Measurements from ENCODE around the gene ERGIC1. TPM values are rescaled to one million over a fixed set of nuclear protein-coding genes. Genes with fewer than 3 reads are reported as not detected.

The ERGIC1 gene
- total and polyA plus RNA-seq, 9 donors: 41.7 to 147 (median 92.3) TPM

DNA sequence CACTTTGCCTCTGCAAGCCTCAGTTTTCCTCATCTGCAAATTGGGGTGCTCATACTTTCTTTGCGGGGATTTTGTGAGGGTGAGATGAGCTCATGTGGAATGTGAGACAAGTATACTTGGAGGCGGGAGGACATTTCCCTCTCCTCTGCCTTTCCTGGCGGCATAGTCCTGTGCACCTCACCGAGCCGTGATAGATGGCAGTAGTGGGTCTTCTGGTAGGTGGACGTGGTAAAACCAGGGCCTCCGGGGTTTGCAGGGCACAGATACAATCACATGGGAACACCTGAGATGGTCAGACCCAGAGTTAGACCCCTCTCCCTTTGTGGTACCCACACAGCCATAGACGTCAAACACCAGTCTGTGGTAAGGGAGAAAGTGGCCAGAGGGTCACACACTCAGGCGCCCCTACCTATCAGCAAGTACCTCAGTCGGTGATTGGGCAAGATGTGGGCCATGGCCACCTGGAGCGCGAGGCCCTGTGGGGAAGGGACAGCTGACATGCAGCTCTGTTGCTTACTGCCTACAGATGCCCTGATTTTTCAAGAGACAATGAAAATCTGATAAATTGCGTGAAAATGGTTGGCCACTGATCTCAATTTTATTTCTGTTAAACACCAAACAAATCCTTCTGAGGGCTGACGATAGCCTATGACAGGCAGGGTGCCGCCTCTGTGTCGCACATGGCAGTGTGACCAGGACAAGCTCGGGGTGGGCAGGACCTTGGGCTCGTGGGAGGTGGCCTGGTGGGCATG lies 9.9 kb downstream of the ERGIC1 start:
- Histone ChIP-seq H3K36me3 (no peaks in the 10 kb centered on the region), H3K4me1 (ENCODE audit: insufficient read depth) (peaks cover 11% of the 10 kb centered on the region), H3K4me3 (no peak overlapping the region), H3K9me3 (no peaks in the 10 kb centered on the region), H3K27ac (no peak overlapping the region), H3K27me3 (no peaks in the 10 kb centered on the region)
- 91 to 92% (median 92%) methylated on average over 18 of the region's 18 CpGs for WGBS, 3 donors
- TF ChIP-seq POLR2A (IDR thresholded peaks at IDR 0.05) (no peak), EP300 (IDR thresholded peaks at IDR 0.05) (no peak)
- TF ChIP-seq, protein P1, sequence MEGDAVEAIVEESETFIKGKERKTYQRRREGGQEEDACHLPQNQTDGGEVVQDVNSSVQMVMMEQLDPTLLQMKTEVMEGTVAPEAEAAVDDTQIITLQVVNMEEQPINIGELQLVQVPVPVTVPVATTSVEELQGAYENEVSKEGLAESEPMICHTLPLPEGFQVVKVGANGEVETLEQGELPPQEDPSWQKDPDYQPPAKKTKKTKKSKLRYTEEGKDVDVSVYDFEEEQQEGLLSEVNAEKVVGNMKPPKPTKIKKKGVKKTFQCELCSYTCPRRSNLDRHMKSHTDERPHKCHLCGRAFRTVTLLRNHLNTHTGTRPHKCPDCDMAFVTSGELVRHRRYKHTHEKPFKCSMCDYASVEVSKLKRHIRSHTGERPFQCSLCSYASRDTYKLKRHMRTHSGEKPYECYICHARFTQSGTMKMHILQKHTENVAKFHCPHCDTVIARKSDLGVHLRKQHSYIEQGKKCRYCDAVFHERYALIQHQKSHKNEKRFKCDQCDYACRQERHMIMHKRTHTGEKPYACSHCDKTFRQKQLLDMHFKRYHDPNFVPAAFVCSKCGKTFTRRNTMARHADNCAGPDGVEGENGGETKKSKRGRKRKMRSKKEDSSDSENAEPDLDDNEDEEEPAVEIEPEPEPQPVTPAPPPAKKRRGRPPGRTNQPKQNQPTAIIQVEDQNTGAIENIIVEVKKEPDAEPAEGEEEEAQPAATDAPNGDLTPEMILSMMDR (IDR thresholded peaks at IDR 0.05): no peak
- intact Hi-C loops (cut with DNase I): no loop called here
- DNase-seq: no peak

DNA sequence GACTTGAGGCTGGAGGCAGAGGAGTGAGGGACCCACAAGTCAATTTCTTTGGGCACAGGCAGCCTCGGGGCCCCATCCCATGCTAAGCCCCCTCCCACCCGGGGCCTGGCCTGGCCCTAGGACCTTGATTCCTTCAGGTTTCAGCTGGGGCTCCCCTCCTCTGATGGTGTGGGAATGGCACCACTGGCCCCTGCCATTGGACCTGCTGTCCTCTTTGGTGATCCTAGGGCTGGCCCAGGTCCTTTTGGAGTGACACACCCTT lies 10.5 kb downstream of the ERGIC1 start:
- TF ChIP-seq EP300 (IDR thresholded peaks at IDR 0.05) (no peak), POLR2A (IDR thresholded peaks at IDR 0.05) (no peak)
- TF ChIP-seq, protein P1 (IDR thresholded peaks at IDR 0.05): no peak
- Histone ChIP-seq H3K27me3 (no peaks in the 10 kb centered on the region), H3K9me3 (no peaks in the 10 kb centered on the region), H3K36me3 (no peaks in the 10 kb centered on the region), H3K27ac (no peak overlapping the region), H3K4me1 (ENCODE audit: insufficient read depth) (peaks cover 11% of the 10 kb centered on the region), H3K4me3 (no peak overlapping the region)
- intact Hi-C loops (cut with DNase I): no loop called here
- WGBS, 3 donors: 83 to 94% methylated on average over 2 of the region's 2 CpGs; no CpG with 5 or more reads in 1 of the 3 donors
- DNase-seq: no peak

DNA sequence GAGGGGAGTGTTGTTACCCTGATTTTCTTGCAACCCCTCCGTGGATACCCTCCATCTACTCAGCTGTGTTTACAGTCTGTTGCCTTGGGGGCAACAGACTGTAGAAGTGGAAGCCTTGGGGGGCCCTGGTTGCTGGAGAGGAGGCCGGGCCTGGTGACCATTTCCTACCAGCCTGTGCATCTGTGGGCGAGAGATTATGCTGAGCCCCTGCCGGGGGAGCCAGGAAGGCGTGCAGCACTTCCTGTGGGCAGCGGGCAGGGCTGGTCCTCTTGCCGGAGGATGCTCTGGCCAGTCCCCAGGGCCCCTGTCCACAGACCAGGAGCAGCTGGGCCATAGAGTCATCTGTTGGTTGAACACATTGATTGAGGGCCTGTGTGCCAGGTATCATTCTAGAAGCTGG lies 11.1 kb downstream of the ERGIC1 start:
- H3K4me3 ChIP-seq: no peak overlapping the region
- H3K27ac ChIP-seq: no peak overlapping the region
- WGBS, 3 donors: 76 to 96% (median 91%) methylated on average over 7 of the region's 7 CpGs
- H3K27me3 ChIP-seq: no peaks in the 10 kb centered on the region
- DNase-seq: no peak
- H3K9me3 ChIP-seq: no peaks in the 10 kb centered on the region
- no peaks in the 10 kb centered on the region for H3K36me3 ChIP-seq
- peaks cover 7% of the 10 kb centered on the region for H3K4me1 ChIP-seq (ENCODE audit: insufficient read depth)
- intact Hi-C loops (cut with DNase I): no loop called here
- TF ChIP-seq POLR2A (IDR thresholded peaks at IDR 0.05) (no peak), EP300 (IDR thresholded peaks at IDR 0.05) (no peak)
- TF ChIP-seq, protein P1 (IDR thresholded peaks at IDR 0.05): no peak

DNA sequence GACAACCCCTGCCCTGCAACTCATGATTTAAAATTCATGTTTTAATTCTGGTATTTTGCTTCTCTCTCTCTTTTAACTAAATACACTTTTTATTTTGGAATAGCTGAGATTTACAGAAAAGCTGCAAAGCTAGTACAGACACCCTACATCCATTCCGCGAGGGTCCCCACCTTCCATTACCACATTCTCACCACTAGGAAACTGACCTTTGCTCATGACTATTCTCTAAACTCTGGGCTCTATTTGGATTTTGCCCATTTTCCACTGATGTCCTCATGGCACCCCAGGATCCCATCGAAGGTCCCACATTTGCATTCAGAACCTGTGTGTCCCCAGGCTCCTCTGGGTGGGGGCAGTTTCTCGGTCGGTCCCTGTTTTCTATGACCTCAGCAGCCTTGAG lies 11.5 kb downstream of the ERGIC1 start:
- no peaks in the 10 kb centered on the region for H3K27me3 ChIP-seq
- DNase-seq: no peak
- no peak overlapping the region for H3K4me3 ChIP-seq
- intact Hi-C loops (cut with DNase I): no loop called here
- no peaks in the 10 kb centered on the region for H3K36me3 ChIP-seq
- TF ChIP-seq, protein P1 (IDR thresholded peaks at IDR 0.05): no peak
- TF ChIP-seq EP300 (IDR thresholded peaks at IDR 0.05): no peak
- no peak for TF ChIP-seq POLR2A (IDR thresholded peaks at IDR 0.05)
- no peaks in the 10 kb centered on the region for H3K9me3 ChIP-seq
- 94 to 96% (median 94%) methylated on average over 5 of the region's 5 CpGs for WGBS, 3 donors
- peaks cover 3% of the 10 kb centered on the region for H3K4me1 ChIP-seq (ENCODE audit: insufficient read depth)
- H3K27ac ChIP-seq: no peak overlapping the region

Data from ovary (tissue), 9 donors.